Measurements from ENCODE around the gene CDV3. TPM values are rescaled to one million over a fixed set of nuclear protein-coding genes. Genes with fewer than 3 reads are reported as not detected.

CDV3 gene
- total RNA-seq, 2 experiments from 2014 or later: 171 to 296 TPM

- no peak for DNase-seq (ENCODE audit: low spot score)
- intact Hi-C loops (cut with micrococcal nuclease; ENCODE audit: unreplicated experiment): no loop called here
- TF ChIP-seq CTCF (conservative IDR thresholded peaks at IDR 0.05; ENCODE audit: low read length) (no peak), EZH2phosphoT487 (IDR thresholded peaks at IDR 0.05; ENCODE audit: borderline replicate concordance, low read depth, low read length) (no peak)
Measured at GRCh38 chr3:133563816-133564215, 9.7 kb upstream of the CDV3 start.

GRCh38 chr3:133568294-133569014 is 5.0 kb upstream of the CDV3 start:
- H3K36me3 ChIP-seq (ENCODE audit: insufficient read depth, low read length): no peaks in the 10 kb centered on the region
- H3K4me2 ChIP-seq (ENCODE audit: low read length): no peak overlapping the region
- no peaks in the 10 kb centered on the region for H4K20me1 ChIP-seq (ENCODE audit: insufficient read depth, low read length)
- intact Hi-C loops (cut with micrococcal nuclease; ENCODE audit: unreplicated experiment): no loop called here
- no TSS peak for BruUV-seq (replicated peaks)
- TF ChIP-seq EZH2phosphoT487 (IDR thresholded peaks at IDR 0.05; ENCODE audit: borderline replicate concordance, low read depth, low read length) (no peak), CTCF (conservative IDR thresholded peaks at IDR 0.05; ENCODE audit: low read length) (no peak)
- H2AFZ ChIP-seq (ENCODE audit: low read length): no peak overlapping the region
- H3K79me2 ChIP-seq (ENCODE audit: insufficient read depth, low read depth, low read length): no peaks in the 10 kb centered on the region
- ChIA-PET POLR2A (interaction anchor here (0.6 to 3.3 kb wide), 4 partner anchors 18 to 103 kb away, joined by 3 to 12 read pairs (median 6); no protein-coding TSS in a partner anchor), CTCF (ENCODE audit: unreplicated experiment) (interaction anchor here (0.6 to 1.1 kb wide), 2 partner anchors 78 to 127 kb away, joined by 3 to 6 read pairs; no protein-coding TSS in a partner anchor)
- no peaks in the 10 kb centered on the region for H3K9me3 ChIP-seq (ENCODE audit: low read length)
- H3K27ac ChIP-seq (ENCODE audit: low read depth, low read length, poor library complexity, severe bottlenecking): no peak overlapping the region
- H3K4me1 ChIP-seq (ENCODE audit: insufficient read depth, low read length, poor library complexity, severe bottlenecking): peaks cover 64% of the 10 kb centered on the region
- H3K4me3 ChIP-seq (ENCODE audit: low read depth, low read length, poor library complexity, severe bottlenecking): no peak overlapping the region
- H3K9me2 ChIP-seq (ENCODE audit: insufficient read depth, low read length): no peaks in the 10 kb centered on the region
- DNase-seq (ENCODE audit: low spot score): no peak

More at GRCh38 chr3:133563816-133564215, 9.7 kb upstream of the CDV3 start:
- Histone ChIP-seq H3K4me3 (ENCODE audit: low read depth, low read length, poor library complexity, severe bottlenecking) (no peak overlapping the region), H2AFZ (ENCODE audit: low read length) (no peak overlapping the region), H3K79me2 (ENCODE audit: insufficient read depth, low read depth, low read length) (no peaks in the 10 kb centered on the region), H3K4me1 (ENCODE audit: insufficient read depth, low read length, poor library complexity, severe bottlenecking) (peaks cover 37% of the 10 kb centered on the region), H3K9me2 (ENCODE audit: insufficient read depth, low read length) (no peaks in the 10 kb centered on the region), H3K9me3 (ENCODE audit: low read length) (no peaks in the 10 kb centered on the region), H4K20me1 (ENCODE audit: insufficient read depth, low read length) (no peaks in the 10 kb centered on the region), H3K36me3 (ENCODE audit: insufficient read depth, low read length) (no peaks in the 10 kb centered on the region), H3K4me2 (ENCODE audit: low read length) (no peak overlapping the region), H3K27ac (ENCODE audit: low read depth, low read length, poor library complexity, severe bottlenecking) (no peak overlapping the region)
- CTCF ChIA-PET (ENCODE audit: unreplicated experiment): no interaction called here
- BruUV-seq (replicated peaks): no TSS peak
- POLR2A ChIA-PET: interaction anchor here (0.7 to 3.9 kb wide), 2 partner anchors 13 to 14 kb away, joined by 3 to 35 read pairs; no protein-coding TSS in a partner anchor
